ENCODE measurements around the gene VAV2.

VAV2 gene

GRCh38 chr9:133739408-133740280 lies 252.5 kb downstream of the VAV2 start:
- no peak for DNase-seq (ENCODE audit: low read depth)

GRCh38 chr9:133738640-133739225 lies 253.4 kb downstream of the VAV2 start:
- no peak for DNase-seq (ENCODE audit: low read depth)

GRCh38 chr9:133737774-133738639 lies 254.1 kb downstream of the VAV2 start, which contains the start of gene SARDH:
Gene SARDH (minus strand): TSS chr9:133738352. CDS start chr9:133734173, 4,179 bp downstream.
- peak; percentile 52 for DNase-seq (ENCODE audit: low read depth)

- no peak for DNase-seq (ENCODE audit: low read depth)
These were observed 254.9 kb downstream of the VAV2 start for GRCh38 chr9:133737071-133737773.

- DNase-seq (ENCODE audit: low read depth) = no peak
These were observed 256.2 kb downstream of the VAV2 start for GRCh38 chr9:133735931-133736330.

- DNase-seq (ENCODE audit: low read depth) = no peak
These were observed 256.7 kb downstream of the VAV2 start for GRCh38 chr9:133735415-133735775.

GRCh38 chr9:133734590-133735414 lies 257.3 kb downstream of the VAV2 start:
- DNase-seq (ENCODE audit: low read depth) = no peak

GRCh38 chr9:133733796-133734533 lies 258.2 kb downstream of the VAV2 start:
- no peak for DNase-seq (ENCODE audit: low read depth)

- no peak for DNase-seq (ENCODE audit: low read depth)
These were observed 258.7 kb downstream of the VAV2 start for GRCh38 chr9:133733421-133733795.

GRCh38 chr9:133732639-133733408 lies 259.3 kb downstream of the VAV2 start:
- DNase-seq (ENCODE audit: low read depth) = no peak

- DNase-seq (ENCODE audit: low read depth) = peak; percentile 60
These were observed 260.1 kb downstream of the VAV2 start for GRCh38 chr9:133731876-133732638.

- no peak for DNase-seq (ENCODE audit: low read depth)
These were observed 261.0 kb downstream of the VAV2 start for GRCh38 chr9:133730994-133731715.

- no peak for DNase-seq (ENCODE audit: low read depth)
These were observed 262.4 kb downstream of the VAV2 start for GRCh38 chr9:133729617-133730281.

- DNase-seq (ENCODE audit: low read depth) = no peak
These were observed 263.1 kb downstream of the VAV2 start for GRCh38 chr9:133728856-133729616.

GRCh38 chr9:133727876-133728441 lies 264.2 kb downstream of the VAV2 start:
- no peak for DNase-seq (ENCODE audit: low read depth)

- no peak for DNase-seq (ENCODE audit: low read depth)
These were observed 264.7 kb downstream of the VAV2 start for GRCh38 chr9:133727277-133727875.

Data from EH (cell line).